H1 (cell line): ENCODE measurements around the gene SNX27. TPM values are rescaled to one million over a fixed set of nuclear protein-coding genes. Genes with fewer than 3 reads are reported as not detected.
A peak's percentile ranks its signal among the peaks of the same experiment; 100 is the strongest.

Experiments
- CTCF ChIA-PET: fragments of 300-600 bp; sonication (Branson Sonifier 250); formaldehyde crosslinking; loops from one replicate; lab custom pipeline; 2021; ENCODE audit not compliant: partially characterized antibody; lab: Charles Lee
- POLR2A ChIA-PET: fragments of 300-600 bp; sonication (Branson Sonifier 250); formaldehyde crosslinking; loops from one replicate; lab custom pipeline; 2021; ENCODE audit warnings: inconsistent platforms; ENCODE audit not compliant: partially characterized antibody; lab: Charles Lee
- DNase-seq, 2 experiments: peaks; one replicate each; pipeline versions ENCODE4 v3.0.0 to v3.0.0-alpha.2; 2010 to 2022; ENCODE audit warnings: low spot score in 2 of 2, low read depth in 1 of 2, mixed read lengths in 1 of 2
- FAIRE-seq: peaks from 2 replicates; lab custom pipeline; 2011; peaks lifted over from hg19 to GRCh38; lab: Jason Lieb, UNC
- H2AFZ ChIP-seq: 2 replicates; pipeline ENCODE4 v1.8.1; 2012; ENCODE audit warnings: low read length, inconsistent platforms
- H2AK5ac ChIP-seq: 2 replicates; pipeline ENCODE4 v1.6.1; 2013; ENCODE audit warnings: low read depth, low read length
- H2BK120ac ChIP-seq: replicated peaks from 2 replicates; pipeline ENCODE3; 2013; ENCODE audit warnings: low read depth, low read length, inconsistent platforms
- H2BK12ac ChIP-seq: 2 replicates; pipeline ENCODE4 v1.6.1; 2013; ENCODE audit warnings: low read depth, low read length
- H2BK15ac ChIP-seq: 2 replicates; pipeline ENCODE4 v1.6.1; 2013; ENCODE audit warnings: low read length
- H2BK20ac ChIP-seq: 2 replicates; pipeline ENCODE4 v1.6.1; 2013; ENCODE audit warnings: low read length
- H2BK5ac ChIP-seq: 2 replicates; pipeline ENCODE4 v1.6.1; 2013; ENCODE audit warnings: low read depth, low read length
- H3K14ac ChIP-seq: 2 replicates; pipeline ENCODE4 v1.6.1; 2013; ENCODE audit warnings: inconsistent platforms; ENCODE audit not compliant: insufficient read length
- H3K18ac ChIP-seq: 2 replicates; pipeline ENCODE4 v1.6.1; 2013; ENCODE audit warnings: low read length; ENCODE audit errors: extremely low read depth
- H3K23ac ChIP-seq: 2 replicates; pipeline ENCODE4 v1.6.1; 2013; ENCODE audit warnings: inconsistent platforms; ENCODE audit not compliant: insufficient read length
- H3K23me2 ChIP-seq: 2 replicates; pipeline ENCODE4 v1.6.1; 2013; ENCODE audit warnings: low read depth, low read length
- H3K27ac ChIP-seq: 2 replicates; pipeline ENCODE4 v1.6.1; 2011; ENCODE audit warnings: low read depth, low read length, inconsistent platforms
- H3K27me3 ChIP-seq, 4 experiments: replicated peaks in 1 of 4; 1 replicate in 1 of 4; 2 replicates in 3 of 4; pipeline versions ENCODE4 v1.6.1 to v1.8.1; 2011 to 2013; ENCODE audit warnings: low read length in 3 of 4, mild to moderate bottlenecking in 3 of 4, inconsistent platforms in 2 of 4, mixed read lengths in 2 of 4, moderate library complexity in 1 of 4; ENCODE audit not compliant: control insufficient read depth in 3 of 4, insufficient read depth in 3 of 4; ENCODE audit errors: extremely low read depth in 1 of 4
- H3K36me3 ChIP-seq, 4 experiments: 2 replicates each; pipeline versions ENCODE4 v1.6.1 to v1.8.1; 2011 to 2013; ENCODE audit warnings: mild to moderate bottlenecking in 4 of 4, low read length in 3 of 4, moderate library complexity in 2 of 4, control low read depth in 1 of 4, inconsistent platforms in 1 of 4; ENCODE audit not compliant: insufficient read depth in 4 of 4, control insufficient read depth in 2 of 4
- H3K4ac ChIP-seq: replicated peaks from 2 replicates; pipeline ENCODE3; 2013; ENCODE audit warnings: low read length, low read depth, mixed read lengths, inconsistent platforms; ENCODE audit not compliant: insufficient read length
- H3K4me1 ChIP-seq, 4 experiments: replicated peaks in 1 of 4; 1 replicate in 1 of 4; 2 replicates in 3 of 4; pipeline versions ENCODE4 v1.6.1 to v1.8.1; 2011 to 2013; ENCODE audit warnings: low read length in 3 of 4, inconsistent platforms in 2 of 4, mixed read lengths in 1 of 4; ENCODE audit not compliant: insufficient read depth in 4 of 4, control insufficient read depth in 3 of 4
- H3K4me2 ChIP-seq, 2 experiments: 2 replicates each; pipeline versions ENCODE4 v1.6.1 to v1.8.1; 2011 to 2013; ENCODE audit warnings: low read depth in 2 of 2, low read length in 2 of 2, control low read depth in 1 of 2, inconsistent platforms in 1 of 2, mild to moderate bottlenecking in 1 of 2; ENCODE audit not compliant: insufficient read depth in 1 of 2
- H3K4me3 ChIP-seq, 4 experiments: fragments of 200-600, 300-600 bp in 1 of 4; sonication (generic), shearing (Covaris generic), sonication (Bioruptor Twin) in 1 of 4; 2 replicates each; pipeline versions ENCODE4 v1.5.1 to v1.8.1; 2011 to 2016; ENCODE audit warnings: low read length in 4 of 4, low read depth in 3 of 4, control low read depth in 2 of 4, inconsistent platforms in 2 of 4, mild to moderate bottlenecking in 2 of 4, mixed read lengths in 1 of 4, moderate library complexity in 1 of 4; ENCODE audit not compliant: insufficient read depth in 2 of 4; ENCODE audit errors: extremely low read depth in 1 of 4
- H3K56ac ChIP-seq: replicated peaks from 2 replicates; pipeline ENCODE3; 2013; ENCODE audit warnings: low read depth, mild to moderate bottlenecking, mixed read lengths, low read length, inconsistent platforms; ENCODE audit not compliant: insufficient read length
- H3K79me1 ChIP-seq: 2 replicates; pipeline ENCODE4 v1.6.1; 2013; ENCODE audit warnings: low read depth, low read length, control low read depth
- H3K79me2 ChIP-seq, 2 experiments: 2 replicates each; pipeline versions ENCODE4 v1.6.1 to v1.8.1; 2012 to 2013; ENCODE audit warnings: low read length in 2 of 2, mild to moderate bottlenecking in 2 of 2, inconsistent platforms in 1 of 2; ENCODE audit not compliant: insufficient read depth in 2 of 2, control insufficient read depth in 1 of 2
- H3K9ac ChIP-seq, 4 experiments: replicated peaks in 1 of 4; 1 replicate in 1 of 4; 2 replicates in 3 of 4; pipeline versions ENCODE4 v1.6.1 to v1.8.1; 2011 to 2013; ENCODE audit warnings: low read depth in 3 of 4, low read length in 3 of 4, control low read depth in 2 of 4, mild to moderate bottlenecking in 2 of 4, moderate library complexity in 2 of 4, inconsistent platforms in 1 of 4; ENCODE audit errors: extremely low read depth in 1 of 4
- H3K9me3 ChIP-seq, 2 experiments: 2 replicates each; pipeline versions ENCODE4 v1.6.1 to v1.8.1; 2012 to 2013; ENCODE audit warnings: mild to moderate bottlenecking in 2 of 2, moderate library complexity in 2 of 2, control low read depth in 1 of 2, inconsistent platforms in 1 of 2, low read depth in 1 of 2, low read length in 1 of 2, mixed read lengths in 1 of 2; ENCODE audit not compliant: insufficient read depth in 2 of 2
- H4K20me1 ChIP-seq, 2 experiments: replicated peaks in 1 of 2; 2 replicates each; pipeline versions ENCODE3 to v1.8.1; 2011 to 2013; ENCODE audit warnings: inconsistent platforms in 2 of 2, low read length in 2 of 2, mild to moderate bottlenecking in 1 of 2; ENCODE audit not compliant: insufficient read depth in 2 of 2, control insufficient read depth in 1 of 2
- H4K5ac ChIP-seq: 2 replicates; pipeline ENCODE4 v1.6.1; 2013; ENCODE audit warnings: low read length, low read depth, mixed read lengths, inconsistent platforms; ENCODE audit not compliant: insufficient read length
- H4K8ac ChIP-seq: 2 replicates; pipeline ENCODE4 v1.8.0; 2013; ENCODE audit warnings: mild to moderate bottlenecking, moderate library complexity, low read length, inconsistent platforms; ENCODE audit not compliant: insufficient read depth; ENCODE audit errors: extremely low read depth
- H4K91ac ChIP-seq: replicated peaks from 2 replicates; pipeline ENCODE3; 2013; ENCODE audit warnings: low read length, mixed read lengths, inconsistent platforms; ENCODE audit not compliant: insufficient read length
- EP300 ChIP-seq, 2 experiments: IDR thresholded peaks; 1 replicate in 1 of 2; 2 replicates in 1 of 2; pipeline ENCODE4 v1.6.1; 2011 to 2012; ENCODE audit warnings: low read depth in 2 of 2, low read length in 2 of 2, mild to moderate bottlenecking in 2 of 2, borderline replicate concordance in 1 of 2, inconsistent platforms in 1 of 2, moderate library complexity in 1 of 2
- MAFK ChIP-seq: IDR thresholded peaks from 2 replicates; pipeline ENCODE4 v1.6.1; 2012; ENCODE audit warnings: low read depth, mild to moderate bottlenecking, improper control_type of control experiment, low read length
- NANOG ChIP-seq: IDR thresholded peaks from 2 replicates; pipeline ENCODE4 v1.6.1; 2011; ENCODE audit warnings: low read length, low read depth, mild to moderate bottlenecking, inconsistent platforms; ENCODE audit not compliant: insufficient read depth, poor library complexity, severe bottlenecking
- NRF1 ChIP-seq: IDR thresholded peaks from 2 replicates; pipeline ENCODE4 v1.6.1; 2011; ENCODE audit warnings: mild to moderate bottlenecking, low read depth, low read length, improper control_type of control experiment
- RFX5 ChIP-seq: IDR thresholded peaks from 2 replicates; pipeline ENCODE4 v1.6.1; 2011; ENCODE audit warnings: low read depth, low read length, improper control_type of control experiment, borderline replicate concordance
- SP1 ChIP-seq: IDR thresholded peaks from 2 replicates; pipeline ENCODE4 v1.6.1; 2011; ENCODE audit warnings: low read depth, low read length
- TAF7 ChIP-seq: optimal IDR thresholded peaks from 2 replicates; pipeline ENCODE3; 2011; ENCODE audit warnings: low read depth, mild to moderate bottlenecking, inconsistent platforms, low read length, moderate library complexity, borderline replicate concordance
- TCF12 ChIP-seq: IDR thresholded peaks from 2 replicates; pipeline ENCODE4 v1.6.1; 2011; ENCODE audit warnings: low read depth, mild to moderate bottlenecking, low read length
- YY1 ChIP-seq: IDR thresholded peaks from 2 replicates; pipeline ENCODE4 v1.6.1; 2011; ENCODE audit warnings: low read depth, mild to moderate bottlenecking, low read length
- WGBS, 2 experiments: shearing (Covaris generic) in 1 of 2; methylation state at CpG; one replicate each; pipeline versions ENCODE4 v1.1.6 to v1.1.7; 2013 to 2015; ENCODE audit warnings: low lambda C conversion rate in 2 of 2, mixed read lengths in 2 of 2, inconsistent platforms in 1 of 2, low coverage in 1 of 2, missing lambda C conversion rate in 1 of 2; ENCODE audit not compliant: insufficient replicate concordance in 2 of 2, insufficient coverage in 1 of 2, insufficient read length in 1 of 2; ENCODE audit errors: extremely low coverage in 1 of 2, missing lambda C conversion rate in 1 of 2; 5-methylcytosine and 5-hydroxymethylcytosine counted together
- polyA plus RNA-seq, 7 experiments: library from polyadenylated mRNA; depleted of rRNA in 3 of 7; stranded (reverse) in 5 of 7; unstranded in 2 of 7; fragments of >200 nt in 5 of 7; fragments of 200-250 nt in 2 of 7; gene quantifications; 1 replicate in 5 of 7; 2 replicates in 1 of 7; 4 replicates in 1 of 7; pipeline versions ENCODE4 v1.2.1 to v1.2.3, GENCODE V29; 2011 to 2013; ENCODE audit warnings: missing spikeins in 2 of 7, mixed read lengths in 2 of 7
- total RNA-seq: library from RNA; stranded (reverse); fragmentation: NEBNext Ultra II Directional; extraction: Animal tissue kit (Norgen Biotek cat#: 25700); gene quantifications from 2 replicates; pipeline ENCODE4 v1.2.1, GENCODE V29; 2021
- TF ChIP-seq, protein P1 (sequence below): IDR thresholded peaks from 2 replicates; pipeline ENCODE4 v1.6.1; 2011; ENCODE audit warnings: low read depth, mild to moderate bottlenecking, low read length; ENCODE audit not compliant: insufficient read depth

SNX27 gene
- total and polyA plus RNA-seq, 2 of the 8 experiments (the other 6 are each of a cell fraction or from before 2014, with no cell fraction given), result 23.4 to 65.4 TPM

DNA sequence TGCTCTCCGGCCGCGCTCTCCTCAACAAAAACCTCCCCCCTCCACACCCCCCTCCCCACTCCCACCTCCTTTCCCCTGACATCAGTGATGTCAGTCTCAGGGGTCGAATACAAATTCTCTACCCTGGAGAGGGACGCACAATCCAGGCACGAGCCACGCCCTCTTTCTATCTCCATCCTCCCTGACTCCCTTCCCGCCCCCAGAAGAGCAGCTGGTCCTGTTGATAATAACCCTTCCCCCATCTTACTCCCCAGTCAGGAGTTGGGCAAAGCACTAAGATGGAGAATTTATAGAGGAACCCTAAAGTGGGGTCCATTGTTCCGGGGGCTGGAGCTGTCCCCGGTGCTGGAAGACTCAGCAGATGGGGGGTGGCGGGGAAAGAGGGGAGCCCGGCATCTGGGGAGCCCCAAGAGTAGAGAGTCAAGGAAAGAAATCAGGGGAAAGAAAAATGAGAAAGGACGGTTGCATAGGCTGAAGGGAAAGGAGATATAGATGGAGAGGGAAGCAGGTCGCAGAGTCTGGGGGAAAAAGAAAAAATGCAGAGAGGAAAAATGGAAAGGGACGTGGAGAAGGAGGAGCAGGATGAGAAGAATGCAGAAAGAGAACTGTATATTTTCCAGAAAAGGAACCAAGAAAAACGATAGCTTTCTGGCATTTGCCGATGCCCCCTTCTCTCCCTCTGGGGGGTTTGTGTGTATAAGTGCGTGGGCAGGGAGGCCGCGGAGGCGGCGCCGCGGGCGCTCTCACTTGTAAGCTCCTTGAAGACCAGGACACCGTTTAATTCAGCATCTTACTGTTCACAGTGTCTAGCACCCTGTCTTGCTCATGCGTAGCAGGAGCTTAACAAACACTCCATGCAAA lies 105.2 kb downstream of the SNX27 start, which contains the start of gene CELF3:
CELF3 (minus strand) TSS at position 33 of the 861 bp plus-strand sequence. CDS start 783 bp downstream, outside the sequence.
- H3K18ac ChIP-seq, result no peak within 1 kb of the TSS; the same call in 1 of the 2 replicates
- H3K23ac ChIP-seq, result no peak within 1 kb of the TSS
- no peak within 1 kb of the TSS for H3K56ac ChIP-seq
- no peak within 1 kb of the TSS for H2BK12ac ChIP-seq
- peak within 1 kb of the TSS; percentile 73 for H4K5ac ChIP-seq
- peak within 1 kb of the TSS; percentile 29 to 60 (median 54); a peak in 7 of 8 replicates for H3K4me3 ChIP-seq
- no peaks in the 10 kb centered on the region for H3K79me2 ChIP-seq
- CTCF ChIA-PET, result interaction anchor here (0.7 to 4.8 kb wide), 13 partner anchors 9 to 162 kb away, joined by 3 to 41 read pairs (median 5); no protein-coding TSS in a partner anchor
- H2AK5ac ChIP-seq, result no peak within 1 kb of the TSS
- POLR2A ChIA-PET, result interaction anchor here (0.9 to 3.5 kb wide), 6 partner anchors 11 to 177 kb away, joined by 3 to 15 read pairs (median 3); partner anchors contain the start of genes C2CD4D, MRPL9 and TUFT1
- no peak within 1 kb of the TSS for H3K4ac ChIP-seq
- no peak within 1 kb of the TSS for H4K91ac ChIP-seq
- H3K79me1 ChIP-seq, result no peaks in the 10 kb centered on the region; the same call in 1 of the 2 replicates
- DNase-seq, result peak in 1 of 2 experiments; percentile 81
- H4K8ac ChIP-seq, result peak within 1 kb of the TSS; percentile 59
- H3K36me3 ChIP-seq, result no peaks in the 10 kb centered on the region
- H2BK5ac ChIP-seq, result peak within 1 kb of the TSS; percentile 92
- H3K14ac ChIP-seq, result no peak within 1 kb of the TSS
- no peaks in the 10 kb centered on the region for H4K20me1 ChIP-seq
- H2BK15ac ChIP-seq, result no peak within 1 kb of the TSS
- H3K4me1 ChIP-seq, result peaks cover 2 to 8% (median 5%) of the 10 kb centered on the region in 4 experiments
- H3K9ac ChIP-seq, result peak within 1 kb of the TSS in 1 of 4 experiments; percentile 29; a peak in 3 of 7 replicates
- peaks cover 2 to 24% (median 18%) of the 10 kb centered on the region in 4 experiments for H3K27me3 ChIP-seq
- FAIRE-seq, result no peak
- no peaks in the 10 kb centered on the region for H3K9me3 ChIP-seq
- 15% methylated on average over 23 of the region's 27 CpGs; no CpG with 5 or more reads in 1 of the 2 experiments for WGBS, 2 experiments
- 0 out of 2 replicates have a peak within 1 kb of the TSS, but pooled peaks have one; percentile 16 for H2AFZ ChIP-seq
- H2BK20ac ChIP-seq, result no peak within 1 kb of the TSS
- peak within 1 kb of the TSS; percentile 76 to 97 for H3K4me2 ChIP-seq
- no peak within 1 kb of the TSS for H2BK120ac ChIP-seq
- H3K23me2 ChIP-seq, result peaks cover 11% of the 10 kb centered on the region; the same call in 1 of the 2 replicates
- H3K27ac ChIP-seq, result peak within 1 kb of the TSS; percentile 95
- TF ChIP-seq SP1 (peak; percentile 70), YY1 (peak; percentile 86), TCF12 (no peak), MAFK (no peak), EP300 (IDR thresholded peaks at IDR 0.05; ENCODE audit: borderline replicate concordance in 1 of 2, low read depth in 2 of 2, low read length in 2 of 2) (no peak), TAF7 (peak; percentile 60), RFX5 (no peak), NANOG (no peak), NRF1 (no peak)
- TF ChIP-seq, protein P1, sequence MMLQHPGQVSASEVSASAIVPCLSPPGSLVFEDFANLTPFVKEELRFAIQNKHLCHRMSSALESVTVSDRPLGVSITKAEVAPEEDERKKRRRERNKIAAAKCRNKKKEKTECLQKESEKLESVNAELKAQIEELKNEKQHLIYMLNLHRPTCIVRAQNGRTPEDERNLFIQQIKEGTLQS, result no peak
